Stimulated activated CD4-positive, alpha-beta T cell treated with anti-CD3 and anti-CD28 coated beads, Interleukin-15, amount 100 ng/mL, for 48 hours (primary cell): ENCODE measurements around the gene NHLRC2.
"Not testable (repeated sequence)": the region's sequence is repeated elsewhere in the genome, so short reads cannot be mapped to it uniquely, and the experiment has no call there.

ENCODE experiments used
- DNase-seq, 2 donors: peaks; one replicate each; pipeline ENCODE4 v3.0.0-alpha.2; 2020; ENCODE audit warnings: low read depth in 2 of 2

Gene NHLRC2

DNA sequence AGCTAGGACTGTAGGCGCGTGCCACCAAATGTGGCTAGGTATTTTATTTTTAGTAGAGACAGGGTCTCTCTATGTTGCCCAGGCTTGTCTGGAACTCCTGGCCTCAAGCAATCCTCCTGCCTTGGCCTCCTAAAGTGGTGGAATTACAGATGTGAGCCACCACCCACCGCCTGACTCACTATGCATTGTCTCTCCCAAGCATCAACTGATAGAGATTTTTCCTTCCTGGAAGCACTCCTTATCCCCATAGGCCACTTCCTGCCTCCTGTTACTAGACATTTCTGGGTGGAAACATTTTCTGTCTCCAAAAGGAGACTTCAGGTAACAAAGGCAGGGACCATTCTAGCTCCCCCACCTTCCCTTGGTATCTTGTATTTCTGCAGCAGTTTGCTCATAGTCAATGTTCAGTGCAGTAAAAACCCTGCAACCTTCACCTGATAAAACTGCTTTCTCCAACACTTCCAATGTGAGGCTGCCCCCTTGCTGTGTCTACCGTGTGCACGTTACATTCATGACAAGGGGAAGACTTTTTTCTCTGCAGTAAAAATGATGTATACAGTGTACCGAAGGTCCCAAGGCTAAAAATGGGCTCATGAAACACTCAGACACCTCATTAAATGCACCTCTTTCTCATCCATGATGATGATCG, 84.9 kb downstream of the NHLRC2 start:
- no peak for DNase-seq

DNA sequence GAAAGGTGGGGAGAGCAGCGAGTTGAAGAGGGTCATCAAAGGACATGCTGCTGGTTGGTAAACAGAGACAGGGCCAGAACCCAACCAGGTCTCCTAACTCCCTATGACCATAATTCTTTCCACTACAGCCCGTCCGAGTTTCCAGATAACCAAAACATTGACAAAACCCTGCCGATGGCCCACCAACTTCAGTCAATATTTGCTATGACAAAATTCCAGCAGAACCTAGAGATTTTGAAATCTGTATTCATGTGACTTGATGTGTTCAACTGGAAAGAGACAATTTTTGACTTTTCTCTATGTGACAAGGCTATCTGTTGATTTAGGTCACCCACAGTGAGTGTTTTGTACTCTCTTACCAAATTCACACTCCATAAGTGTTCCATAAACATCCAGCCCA, 86.7 kb downstream of the NHLRC2 start:
- no peak for DNase-seq

DNA sequence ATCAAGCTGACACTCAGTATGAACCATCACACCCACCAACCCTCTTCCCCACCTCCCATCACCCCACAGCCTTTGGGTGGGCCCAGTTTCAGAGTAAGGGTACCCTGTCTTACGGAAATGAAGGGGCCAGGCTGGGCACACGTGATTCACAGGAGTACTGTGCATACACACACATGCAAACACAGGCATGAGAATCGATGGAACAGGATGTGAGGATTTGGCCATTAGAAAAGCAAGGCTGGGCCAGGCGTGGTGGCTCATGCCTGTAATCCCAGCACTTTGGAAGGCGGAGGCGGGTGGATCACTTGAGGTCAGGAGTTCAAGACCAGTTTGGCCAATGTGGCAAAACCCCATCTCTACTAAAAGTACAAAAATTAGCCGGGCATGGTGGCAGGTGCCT, 88.7 kb downstream of the NHLRC2 start:
- DNase-seq: not testable (repeated sequence)

DNA sequence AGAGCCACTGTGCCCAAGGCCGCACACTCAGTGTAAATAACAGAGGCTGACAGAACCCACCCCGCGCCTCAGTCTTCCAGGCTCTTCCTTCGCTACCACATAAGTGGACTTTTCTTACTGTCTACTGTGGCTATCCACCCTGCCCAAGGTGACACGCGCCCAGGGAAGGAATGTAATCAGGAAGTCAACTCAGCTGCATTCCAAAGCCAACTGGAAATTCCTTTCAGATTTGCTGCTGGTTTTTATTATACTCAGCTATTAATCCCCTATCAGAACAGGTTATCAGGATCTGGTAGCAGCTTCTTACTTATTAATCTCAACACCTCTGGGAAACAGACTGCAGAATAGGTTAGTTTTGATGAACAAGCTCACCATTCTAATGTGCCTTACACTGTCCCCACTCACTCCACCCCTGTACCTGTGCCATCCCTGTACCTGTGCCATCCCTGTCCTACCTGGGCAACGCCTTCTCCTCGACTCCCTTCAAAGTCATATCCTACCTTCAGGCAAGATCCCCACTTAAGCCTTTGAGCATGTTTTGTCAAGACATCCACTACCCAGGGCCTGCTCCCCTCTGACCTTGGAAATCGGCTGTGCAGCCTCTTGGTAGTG, 90.7 kb downstream of the NHLRC2 start:
- DNase-seq: no peak

DNA sequence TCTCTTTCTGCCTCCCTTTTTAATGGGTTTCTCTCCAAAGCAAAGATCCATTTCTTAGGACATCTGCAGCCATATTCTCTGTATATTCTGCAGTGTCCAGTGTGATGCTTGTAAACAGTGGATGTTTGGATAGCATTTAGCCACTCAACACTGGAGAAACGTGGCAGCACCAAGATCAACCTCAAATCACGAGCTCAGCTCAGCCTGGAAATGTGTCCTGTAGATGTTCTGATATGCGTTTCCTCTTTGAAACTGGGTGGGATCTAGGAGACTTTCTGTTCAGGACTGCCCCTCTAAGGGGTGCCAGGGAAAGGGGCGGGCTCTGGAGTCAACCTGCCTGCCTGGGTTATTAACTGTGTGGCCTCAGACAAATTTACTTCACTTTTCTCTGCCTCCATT, 91.2 kb downstream of the NHLRC2 start:
- no peak for DNase-seq

DNA sequence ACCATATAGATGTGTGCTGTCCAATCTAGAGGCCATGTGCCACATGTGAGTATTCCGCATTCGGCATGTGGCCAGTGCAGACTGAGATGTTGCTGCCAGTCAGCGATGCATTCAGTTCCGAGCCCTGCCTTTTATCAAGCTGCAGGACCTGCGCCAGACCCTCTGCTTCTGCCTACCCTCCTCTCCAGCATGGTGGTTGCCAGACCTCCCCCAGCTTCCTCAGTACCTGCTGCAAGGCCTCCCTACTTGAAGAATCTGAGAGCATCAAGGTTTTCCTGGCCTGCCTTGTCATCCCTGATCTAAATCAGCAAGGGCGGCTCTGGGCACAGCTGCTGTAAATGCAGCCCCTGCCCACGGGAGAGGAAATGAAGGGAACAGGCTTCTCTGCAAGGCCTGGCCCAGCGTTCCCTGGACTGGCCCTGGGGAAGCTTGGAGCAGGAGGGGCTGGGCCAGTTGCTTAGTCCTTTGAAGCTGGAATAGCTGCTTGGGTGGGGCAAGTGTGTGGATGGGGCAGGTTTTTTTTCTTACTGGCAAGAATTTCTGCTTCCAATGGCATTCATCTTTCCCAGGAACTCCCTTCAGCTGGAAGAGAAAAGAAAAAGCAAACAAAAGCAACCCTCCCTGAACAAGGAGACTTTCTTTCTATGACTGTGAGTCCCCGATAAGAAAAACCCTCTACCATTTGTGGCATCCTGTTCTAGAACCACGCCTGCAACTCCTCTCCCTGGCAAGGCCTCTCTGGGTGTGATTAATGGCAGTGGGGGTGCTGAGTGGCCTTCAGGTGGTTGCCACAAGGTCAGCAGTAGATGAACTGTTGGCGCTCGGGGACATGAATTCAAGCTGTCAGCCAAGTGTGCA, 93.0 kb downstream of the NHLRC2 start:
- no peak for DNase-seq

DNA sequence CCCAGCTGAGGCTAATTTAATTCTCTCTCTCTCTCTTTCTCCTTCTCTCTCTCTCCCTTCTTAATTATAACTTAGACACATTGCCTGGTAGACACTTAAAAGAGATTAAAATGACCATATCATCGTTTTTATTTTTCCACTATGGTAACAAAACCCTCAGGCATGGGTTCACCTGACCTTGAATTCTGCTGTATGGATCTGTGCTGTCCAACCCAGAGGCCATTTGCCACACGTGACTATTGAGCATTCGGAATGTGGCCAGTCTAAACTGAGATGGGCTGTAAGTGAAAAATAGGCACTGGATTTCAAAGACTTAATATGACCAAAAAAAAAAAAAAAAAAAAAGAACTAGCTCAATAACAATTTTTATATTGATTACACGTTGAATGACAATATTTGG, 93.6 kb downstream of the NHLRC2 start:
- DNase-seq: no peak

DNA sequence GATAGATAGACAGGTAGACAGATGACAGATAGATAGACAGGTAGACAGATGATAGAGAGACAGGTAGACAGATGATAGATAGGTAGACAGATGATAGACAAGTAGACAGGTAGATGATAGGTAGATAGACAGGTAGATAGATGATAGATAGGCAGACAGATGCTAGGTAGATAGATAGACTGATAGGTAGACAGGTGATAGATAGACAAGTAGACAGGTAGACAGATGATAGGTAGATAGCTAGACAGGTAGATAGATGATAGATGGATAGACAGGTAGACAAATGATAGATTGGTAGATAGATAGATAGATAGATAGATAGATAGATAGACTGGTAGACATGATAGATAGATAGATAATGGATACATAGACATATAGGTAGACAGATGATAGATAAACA, 95.8 kb downstream of the NHLRC2 start:
- no peak for DNase-seq

DNA sequence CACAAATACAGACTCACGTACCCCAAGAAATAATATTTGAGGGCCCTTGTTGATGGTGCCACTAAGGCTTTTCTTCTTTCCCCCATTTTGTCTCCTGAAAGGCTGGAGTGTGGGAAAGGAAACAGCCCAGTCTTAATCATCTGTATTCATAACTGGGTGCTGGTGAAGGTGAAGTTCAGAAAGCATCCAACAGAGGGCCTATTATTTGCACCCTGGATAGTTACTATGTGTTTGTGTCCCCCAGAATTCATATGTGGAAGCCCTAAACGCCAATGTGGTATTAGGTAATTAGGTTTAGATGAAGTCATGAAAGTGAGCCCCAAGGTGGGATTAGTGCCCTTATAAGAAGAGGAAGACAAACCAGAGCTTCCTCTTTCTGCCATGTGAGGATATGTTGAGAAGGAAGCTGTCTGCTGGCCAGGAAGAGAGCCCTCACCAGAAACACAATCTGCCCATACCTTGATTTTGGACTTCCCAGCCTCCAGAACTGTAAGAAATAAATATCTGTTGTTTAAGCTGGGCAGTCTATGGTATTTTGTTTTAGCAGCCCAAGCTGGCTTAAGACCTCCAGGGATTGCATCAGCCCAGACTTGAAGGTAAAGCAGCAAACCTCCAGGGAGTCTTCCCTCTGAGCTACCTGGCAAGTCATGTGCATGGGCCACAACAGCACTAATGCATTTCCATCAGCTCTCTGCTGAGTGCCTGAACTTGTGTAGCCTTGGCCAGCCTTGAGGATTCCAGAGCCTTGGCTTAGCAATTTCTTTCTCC, 99.2 kb downstream of the NHLRC2 start:
- no peak for DNase-seq

DNA sequence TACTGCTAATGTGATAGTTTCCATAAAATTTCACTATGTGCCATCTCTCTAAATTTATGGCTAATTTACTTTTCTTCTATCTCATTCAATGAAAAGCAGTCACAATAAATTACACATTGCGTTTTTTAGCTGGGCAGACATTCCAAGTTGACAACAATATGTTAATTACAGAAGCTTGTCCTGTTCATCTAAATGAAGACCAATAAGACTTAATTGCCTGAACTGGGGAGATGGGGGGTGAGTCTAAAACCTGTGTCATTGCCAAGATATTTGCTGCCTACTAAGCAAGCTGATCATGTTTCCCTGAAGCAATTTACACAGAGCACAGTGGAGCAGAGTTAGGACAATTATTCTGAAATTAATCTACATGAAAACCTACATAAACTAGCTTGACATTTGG, 99.9 kb downstream of the NHLRC2 start:
- no peak for DNase-seq

DNA sequence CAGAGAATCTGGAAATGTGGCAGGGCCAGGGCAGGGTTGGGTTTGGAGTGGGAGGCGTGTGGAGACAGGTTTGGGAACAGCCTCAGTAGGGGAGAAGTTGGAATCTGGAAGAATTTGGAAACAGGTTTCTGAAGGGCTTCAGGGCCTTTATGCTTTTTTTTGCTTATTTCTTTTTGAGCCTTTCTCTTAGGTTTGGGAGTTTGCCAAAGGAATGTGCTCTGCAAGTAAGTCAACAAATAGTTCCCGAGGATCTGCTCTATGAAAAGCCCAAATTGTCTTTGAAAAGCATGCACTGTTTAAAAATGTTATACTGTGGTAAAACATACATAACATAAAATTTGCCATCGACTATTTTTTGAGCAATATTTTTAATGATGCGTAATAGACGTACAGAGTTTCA, 102.6 kb downstream of the NHLRC2 start:
- no peak for DNase-seq

DNA sequence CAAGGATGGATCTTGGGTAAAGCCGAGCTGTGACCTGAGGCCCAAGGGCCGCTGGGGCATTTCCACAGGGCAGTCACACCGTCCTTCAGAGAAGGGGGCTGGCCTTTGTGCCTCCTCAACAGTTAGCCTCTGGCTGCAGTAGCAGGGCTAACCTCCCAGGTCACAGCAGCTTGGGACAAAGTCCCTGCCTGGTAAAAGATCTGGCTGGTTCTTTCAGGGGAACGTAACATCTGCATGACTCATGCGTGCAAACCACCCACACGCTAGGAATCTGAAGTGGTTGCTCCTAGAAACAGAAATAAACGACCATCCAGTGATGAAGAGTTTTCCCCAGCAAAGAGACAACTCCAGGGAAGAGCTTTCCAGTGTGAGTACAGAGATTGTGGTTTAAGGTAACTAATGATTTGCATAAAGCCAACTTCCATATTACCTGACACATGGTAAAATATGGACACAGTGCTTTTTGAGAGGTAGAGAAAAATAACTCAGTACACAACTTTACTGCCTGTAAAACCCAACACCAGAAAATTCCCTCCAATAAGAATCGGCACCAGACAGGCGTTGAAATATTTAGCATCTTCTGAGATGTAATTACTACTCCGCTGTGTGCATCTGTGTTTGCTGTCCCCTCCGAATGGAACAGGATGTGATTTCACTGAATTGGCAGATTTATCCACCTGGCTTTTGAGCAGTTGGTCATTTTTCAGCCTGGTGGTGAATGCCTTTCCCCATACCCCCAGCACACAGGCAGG, 104.3 kb downstream of the NHLRC2 start:
- DNase-seq: peak in 1 of 2 donors; percentile 11

DNA sequence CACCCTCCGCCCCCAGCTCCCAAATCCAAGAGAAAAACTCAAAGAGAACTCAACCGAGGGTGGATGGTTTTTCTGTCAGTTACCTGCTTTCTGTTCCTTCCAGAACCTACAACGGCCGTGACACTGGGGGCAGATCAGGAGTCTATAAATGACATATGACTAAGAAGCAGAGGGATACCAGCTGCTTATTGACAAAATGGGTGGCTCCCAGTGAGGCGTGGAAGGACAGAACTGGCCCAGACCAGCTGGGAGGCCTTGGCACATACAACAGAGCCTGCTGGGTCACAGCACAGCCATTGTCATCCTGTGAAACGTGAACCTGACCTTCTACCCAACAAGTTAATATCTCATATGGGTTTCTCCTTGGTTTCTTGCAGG, 104.9 kb downstream of the NHLRC2 start:
- no peak for DNase-seq

DNA sequence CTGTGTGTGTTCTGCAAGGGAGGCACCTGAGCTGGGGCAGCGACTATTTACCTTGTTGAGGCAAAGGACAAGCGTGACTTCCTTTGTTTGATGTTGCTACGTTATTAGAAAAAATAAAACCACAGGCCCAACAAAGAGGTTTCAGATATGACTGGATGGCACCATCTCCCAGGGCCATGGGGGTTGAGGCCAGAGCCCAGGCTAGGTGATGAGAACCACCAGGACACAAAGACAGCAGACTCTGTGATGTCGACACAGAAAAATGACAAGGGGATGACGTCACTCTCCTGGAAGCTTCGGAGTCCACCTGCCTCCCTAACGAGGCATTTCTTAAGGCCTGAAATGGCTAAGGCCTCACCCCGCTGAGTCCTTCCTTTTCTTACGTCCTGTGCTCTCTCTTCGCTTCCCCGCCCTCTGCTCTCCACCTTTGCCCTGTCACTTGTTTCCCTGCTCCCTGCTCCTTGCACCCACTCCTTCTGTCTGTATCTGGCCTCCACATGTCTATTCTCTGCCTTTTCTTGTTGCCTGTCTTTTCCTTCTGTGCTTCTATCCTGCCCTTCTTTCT, 106.2 kb downstream of the NHLRC2 start:
- no peak for DNase-seq

DNA sequence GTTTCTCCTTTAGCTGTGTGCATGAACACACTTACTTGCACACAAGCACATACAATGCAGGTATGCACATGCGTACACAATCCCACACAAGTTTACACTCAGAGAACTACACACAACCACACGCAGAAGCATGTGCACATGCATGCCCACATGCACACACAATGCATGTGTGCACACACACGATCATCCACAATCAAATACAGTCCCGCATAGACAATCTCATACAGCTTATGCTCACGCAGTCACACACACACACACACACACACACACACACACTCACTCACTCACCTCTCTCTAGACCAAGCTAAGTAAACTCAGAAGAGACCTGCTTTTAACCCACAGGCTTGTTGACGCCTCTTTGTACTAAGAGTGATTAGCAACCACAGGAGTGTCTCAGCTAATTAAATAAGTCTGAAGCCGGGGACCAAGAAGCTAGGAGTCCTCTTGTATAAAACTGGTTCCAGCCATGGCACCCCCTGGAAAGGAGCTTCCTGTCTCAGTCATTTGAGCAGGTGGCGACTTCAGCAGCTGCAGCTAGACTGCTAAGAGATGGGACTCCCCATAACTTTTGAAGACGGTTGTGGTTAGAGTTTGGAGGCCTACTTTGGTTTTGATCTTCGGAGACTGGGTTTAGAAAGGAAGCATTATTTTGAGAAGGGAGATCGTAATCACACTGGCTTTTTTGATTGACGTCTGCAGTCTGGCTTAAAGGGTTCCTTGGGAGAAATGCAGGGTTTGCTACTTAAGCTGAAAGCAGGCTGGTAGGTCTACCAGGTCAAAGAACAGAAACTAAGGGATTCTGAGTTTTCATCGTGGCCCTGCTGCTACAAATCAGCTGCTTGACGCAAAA, 106.9 kb downstream of the NHLRC2 start:
- peak; percentile 25 to 30 for DNase-seq

DNA sequence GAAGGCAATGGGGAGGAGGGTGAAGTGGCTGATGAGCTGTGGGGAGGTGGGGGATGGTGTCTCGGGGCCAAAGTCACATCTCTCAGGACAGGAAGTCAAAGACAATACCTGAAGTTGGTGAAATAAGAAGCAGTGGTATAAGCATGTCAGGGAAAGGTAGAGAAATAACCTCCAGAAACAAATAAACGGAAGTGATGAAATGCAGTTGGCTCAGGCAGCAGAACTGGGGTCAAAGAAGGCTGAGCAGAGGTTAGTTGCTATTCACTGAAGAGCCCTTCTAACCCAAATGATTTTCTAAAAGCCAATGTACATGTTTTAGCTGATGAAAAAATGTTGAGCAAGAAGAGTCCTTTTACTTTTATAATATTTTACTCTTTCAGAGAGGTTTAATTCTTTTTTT, 110.6 kb downstream of the NHLRC2 start:
- no peak for DNase-seq

DNA sequence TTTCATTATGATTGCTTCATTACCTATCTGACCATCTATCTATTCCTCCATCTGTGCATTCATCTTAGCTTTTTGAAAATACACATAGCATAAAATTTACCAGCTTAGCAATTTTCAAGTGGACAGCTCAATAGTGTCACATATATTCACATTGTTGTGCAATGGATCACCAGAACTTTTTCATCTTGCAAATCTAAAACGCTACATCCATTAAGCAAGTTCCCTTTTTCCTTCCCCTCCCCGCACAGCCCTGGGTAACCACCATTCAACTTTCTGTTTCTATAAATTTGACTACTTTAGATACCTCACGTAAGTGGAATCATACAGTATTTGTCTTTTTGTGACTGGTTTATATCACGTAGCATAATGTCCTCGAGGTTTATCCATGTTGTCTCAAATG, 111.2 kb downstream of the NHLRC2 start:
- DNase-seq: no peak
